Activated CD8-positive, alpha-beta memory T cell treated with anti-CD3 and anti-CD28 coated beads for 1 hour (primary cell): ENCODE measurements around the gene GRID1.

ENCODE experiments used
- DNase-seq, 2 donors: peaks; one replicate each; pipeline ENCODE4 v3.0.0-alpha.2; 2020; ENCODE audit warnings: low read depth in 1 of 2; ENCODE audit errors: extremely low read depth in 1 of 2

Gene GRID1

DNA sequence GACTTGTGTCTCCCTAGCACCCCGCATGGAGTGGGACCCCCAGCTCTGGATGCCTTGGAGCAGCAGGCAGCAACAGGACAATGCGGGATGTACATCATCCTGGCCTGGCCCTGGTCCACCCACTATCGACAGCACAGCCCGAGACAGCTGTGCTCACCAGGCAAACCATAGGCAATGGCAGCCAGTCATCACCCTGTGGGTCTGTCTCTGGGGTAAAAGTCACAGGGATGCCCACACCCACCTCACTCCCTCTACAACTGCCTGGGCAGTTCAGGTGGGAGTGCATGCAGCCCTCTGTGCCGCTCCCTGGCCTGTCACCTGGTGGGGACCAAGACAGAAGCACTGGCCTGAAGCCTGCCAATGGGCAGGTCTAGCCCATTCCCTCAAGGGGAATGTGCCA is 147.8 kb downstream of the GRID1 start:
- no peak for DNase-seq

DNA sequence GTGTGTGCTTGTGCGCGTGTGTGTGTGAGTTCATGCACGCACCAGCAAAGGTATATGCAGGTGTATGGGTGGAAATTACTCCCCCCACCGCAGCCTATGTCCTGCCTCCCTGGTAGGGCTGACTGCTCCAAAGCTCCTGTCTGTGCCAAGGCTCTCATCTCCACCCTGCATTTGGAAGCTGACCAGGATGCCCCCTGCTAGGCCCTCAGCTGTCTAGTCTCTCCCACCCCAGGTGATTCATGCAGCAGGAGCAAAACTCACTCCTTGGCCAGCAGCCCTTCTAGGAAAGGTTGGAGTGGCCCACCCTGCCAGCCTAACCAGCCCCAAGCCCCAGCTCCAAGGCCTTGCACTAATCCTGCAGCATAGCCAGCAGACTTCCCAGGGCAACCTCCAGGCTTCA is 148.4 kb downstream of the GRID1 start:
- DNase-seq = no peak

DNA sequence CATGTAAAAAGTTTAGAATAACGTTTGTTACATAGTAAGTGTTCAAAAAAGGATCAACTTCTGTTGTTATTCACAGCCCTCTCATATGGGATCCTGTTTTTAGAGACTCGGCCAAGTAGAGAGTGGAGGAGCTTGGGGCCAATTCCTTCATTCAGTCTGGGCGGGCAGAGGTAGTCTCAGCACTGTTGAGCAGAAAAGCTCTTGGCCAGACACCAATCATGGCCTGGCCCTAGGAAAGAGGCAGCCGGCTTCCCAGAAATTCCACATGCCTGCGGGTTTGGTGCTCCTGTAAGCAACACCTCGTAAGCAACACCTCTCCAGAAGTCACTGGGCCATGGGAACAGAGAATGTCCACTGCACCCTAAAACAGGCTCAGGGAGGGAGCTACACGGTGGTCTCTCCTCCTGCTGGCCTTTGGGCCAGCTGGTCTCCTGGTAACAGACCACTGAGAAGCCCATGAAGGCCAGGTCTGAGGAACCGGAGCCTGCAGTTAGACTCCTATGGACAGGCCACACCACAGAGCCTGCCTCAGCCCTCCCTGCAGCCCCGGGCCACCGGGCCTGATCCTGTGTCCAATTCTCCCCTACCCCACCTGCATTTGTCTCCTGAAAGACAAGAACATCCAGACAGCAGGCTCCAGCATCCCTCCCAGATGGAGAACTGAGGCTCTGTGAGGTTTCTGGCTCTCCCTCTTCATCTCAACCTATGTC is 149.1 kb downstream of the GRID1 start:
- no peak for DNase-seq

- no peak for DNase-seq
Observed at GRCh38 chr10:86216886-86217285, 149.7 kb downstream of the GRID1 start.

DNA sequence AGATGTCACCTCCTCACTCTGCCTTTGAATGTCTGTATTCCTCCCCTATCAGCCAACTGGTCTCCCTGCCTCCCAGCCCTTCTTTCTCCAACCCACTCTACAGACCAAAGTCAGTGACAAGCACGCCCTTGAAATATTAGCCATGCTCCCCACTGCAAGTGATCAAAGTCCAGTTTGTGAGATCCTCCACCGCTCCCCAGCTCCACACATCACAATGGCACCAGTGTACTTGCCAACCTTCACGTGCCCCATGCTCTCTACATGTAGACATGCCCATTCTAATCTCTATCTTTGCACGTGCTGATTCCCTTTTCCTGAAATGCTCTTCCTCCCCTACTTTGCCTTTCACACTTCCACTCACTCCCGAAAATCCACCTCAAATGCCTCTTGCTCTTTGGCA is 150.9 kb downstream of the GRID1 start:
- no peak for DNase-seq

GRCh38 chr10:86215046-86215445 is 151.5 kb downstream of the GRID1 start:
- no peak for DNase-seq

GRCh38 chr10:86213148-86213547 is 153.4 kb downstream of the GRID1 start:
- no peak for DNase-seq

GRCh38 chr10:86212391-86212700 is 154.2 kb downstream of the GRID1 start:
- no peak for DNase-seq

DNA sequence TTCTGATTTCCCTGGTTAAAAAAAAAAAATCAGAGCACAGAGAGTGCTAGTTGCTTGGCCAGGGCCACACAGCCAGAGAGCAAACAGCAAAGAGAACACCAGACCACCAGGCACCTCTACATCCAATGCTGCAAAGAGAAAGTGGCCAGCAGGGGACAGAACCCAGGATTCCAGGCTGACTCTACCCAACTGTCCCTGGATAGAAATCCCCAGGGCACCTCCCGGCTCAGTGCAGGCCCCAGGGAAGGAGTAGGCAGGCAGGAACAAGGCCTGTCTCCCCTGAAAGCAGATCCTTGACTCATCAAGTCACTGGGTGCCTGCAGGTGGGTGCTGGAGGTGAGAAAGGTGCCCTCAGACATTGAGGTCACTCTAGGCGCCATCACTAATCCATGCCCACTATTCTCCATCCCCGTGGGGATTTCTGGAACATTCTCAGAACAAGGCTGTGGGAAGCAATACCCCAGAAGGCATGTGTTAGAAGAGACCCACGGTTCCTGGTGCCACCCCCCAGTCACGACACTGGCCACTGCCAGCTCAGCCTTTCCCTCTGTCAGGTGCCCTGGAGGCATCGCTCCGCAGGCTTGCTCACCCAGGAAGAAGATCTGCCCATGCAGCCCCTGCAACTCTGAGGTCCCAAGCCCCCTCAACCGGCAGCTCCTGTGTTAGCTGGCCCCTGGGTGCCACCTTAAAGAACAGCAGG is 154.8 kb downstream of the GRID1 start:
- no peak for DNase-seq

GRCh38 chr10:86210416-86210815 is 156.2 kb downstream of the GRID1 start:
- no peak for DNase-seq

DNA sequence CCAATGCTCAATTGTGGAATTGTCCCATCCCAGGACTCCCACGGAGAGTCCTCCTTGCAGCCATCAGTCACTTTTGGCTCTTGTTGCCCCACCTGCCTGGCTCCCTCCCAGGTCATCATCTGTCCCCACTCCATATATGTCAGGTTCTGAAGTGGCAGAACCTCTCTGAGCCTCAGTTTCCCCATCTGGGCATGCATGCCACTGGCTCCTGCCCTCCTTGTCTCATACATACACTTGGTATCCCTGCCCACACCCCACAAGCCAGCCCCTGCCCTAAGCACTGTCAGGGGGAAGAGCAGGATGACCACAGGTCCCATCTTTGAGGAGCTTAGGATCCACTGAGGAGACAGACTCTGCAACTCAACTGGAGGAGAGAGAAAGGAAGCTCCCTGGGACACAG is 156.9 kb downstream of the GRID1 start:
- DNase-seq = no peak

GRCh38 chr10:86207226-86207625 is 159.4 kb downstream of the GRID1 start:
- no peak for DNase-seq

- DNase-seq = no peak
Observed at GRCh38 chr10:86206240-86206579, 160.4 kb downstream of the GRID1 start.

- DNase-seq = no peak
Observed at GRCh38 chr10:86205306-86206239, 161.0 kb downstream of the GRID1 start.

GRCh38 chr10:86204421-86205305 is 161.9 kb downstream of the GRID1 start:
- no peak for DNase-seq

GRCh38 chr10:86203162-86203905 is 163.3 kb downstream of the GRID1 start:
- no peak for DNase-seq

DNA sequence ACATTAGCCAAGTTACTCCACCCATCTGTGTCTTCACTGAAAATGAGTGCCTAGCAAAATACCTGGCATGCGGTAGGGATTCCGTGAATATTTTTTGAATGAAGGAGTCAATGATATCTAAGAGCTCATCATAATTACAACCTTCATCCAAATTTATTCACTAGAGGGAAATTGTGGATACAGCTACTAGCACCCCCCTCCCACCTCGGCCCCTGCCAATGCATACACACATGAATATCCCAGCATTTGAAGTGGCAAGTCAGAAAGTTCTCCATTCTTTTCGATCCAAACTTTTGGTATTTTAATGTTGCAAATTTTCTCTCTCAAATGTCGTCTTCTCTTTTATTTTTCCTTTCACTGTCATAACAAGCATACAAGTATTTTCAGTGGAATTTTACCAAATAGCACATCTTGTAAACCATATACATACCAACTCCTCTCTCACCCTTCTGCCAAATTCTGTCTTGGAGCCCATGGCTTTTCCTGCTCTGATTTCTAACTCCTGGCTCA is 164.3 kb downstream of the GRID1 start:
- DNase-seq = no peak

DNA sequence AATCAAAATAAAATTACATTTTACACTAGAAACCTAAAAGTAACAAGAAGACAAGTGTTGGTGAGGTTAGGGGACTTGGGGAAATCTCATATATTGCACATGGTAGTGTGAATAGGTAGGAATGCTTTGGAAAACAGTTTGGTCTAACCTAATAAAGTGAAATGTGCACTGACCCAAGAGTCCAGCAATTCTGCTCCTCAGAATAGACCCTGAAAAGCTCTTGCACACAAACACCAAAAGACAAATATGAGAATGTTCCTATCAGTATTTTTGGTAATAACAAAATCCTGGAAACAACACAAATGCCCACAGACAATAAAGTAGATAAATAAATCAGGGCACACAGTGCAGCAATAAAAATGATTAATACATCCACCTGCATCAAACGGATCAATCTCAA is 165.7 kb downstream of the GRID1 start:
- no peak for DNase-seq

- DNase-seq = no peak
Observed at GRCh38 chr10:86200269-86200668, 166.3 kb downstream of the GRID1 start.

DNA sequence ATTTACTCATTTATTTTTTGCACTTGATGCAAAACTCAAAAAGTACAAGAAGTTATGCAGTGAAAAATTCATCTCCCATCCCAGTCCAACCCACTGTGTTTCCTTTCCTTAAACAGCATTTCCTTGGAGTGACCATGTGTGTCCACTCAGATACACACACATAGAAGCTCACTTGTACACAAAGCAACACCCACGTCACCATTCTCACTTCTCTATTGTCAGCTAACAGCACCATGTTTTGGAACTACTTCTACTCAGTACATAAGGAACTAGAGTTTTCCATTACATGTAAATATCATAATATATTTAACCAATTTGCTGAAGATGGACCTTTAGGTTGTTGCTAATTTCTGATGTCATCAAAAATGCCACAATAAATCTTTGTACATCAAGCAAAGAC is 167.6 kb downstream of the GRID1 start:
- DNase-seq = no peak
